ENCODE measurements around the gene CAMTA2.

Gene CAMTA2

DNA sequence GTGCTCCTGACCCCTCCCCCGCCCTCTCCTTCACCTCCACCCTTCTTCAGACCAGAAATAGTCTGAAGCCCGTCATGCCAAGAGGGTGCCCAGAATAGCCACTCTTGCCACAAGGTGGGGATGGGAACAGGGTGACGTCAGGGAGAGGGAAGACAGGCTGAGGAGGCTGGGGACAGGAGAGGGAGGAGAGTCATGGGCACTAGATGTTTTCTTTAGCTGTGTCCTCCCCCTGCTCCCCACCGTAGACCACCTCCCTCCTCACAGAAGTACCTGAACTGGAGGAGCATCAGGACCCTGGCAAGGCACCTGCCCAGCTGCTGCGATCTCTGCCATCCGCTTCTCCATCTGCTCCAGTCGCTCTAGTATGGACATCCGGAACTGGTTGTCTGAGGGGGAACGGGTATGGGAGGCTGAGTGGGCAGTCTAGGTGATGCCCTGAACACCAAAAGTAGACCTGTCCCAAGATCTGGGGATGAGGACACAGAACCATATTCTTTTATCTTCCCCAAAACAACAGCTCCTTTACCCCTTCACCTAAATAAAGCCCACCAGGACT lies 13.3 kb downstream of the CAMTA2 start:
- H3F3A ChIP-seq (ENCODE audit: insufficient read depth, low read length) = 0 out of 2 replicates have a peak, but pooled peaks cover 4% of the 10 kb centered on the region
- H3K4me1 ChIP-seq (ENCODE audit: low read length) = no peaks in the 10 kb centered on the region
- H3K27ac ChIP-seq (ENCODE audit: low read length) = no peak overlapping the region
- no peak overlapping the region for H3K4me2 ChIP-seq (ENCODE audit: low read depth, low read length)
- TF ChIP-seq EZH2phosphoT487 (IDR thresholded peaks at IDR 0.05; ENCODE audit: low read length) = no peak
- no peak for TF ChIP-seq EZH2 (optimal IDR thresholded peaks at IDR 0.05; ENCODE audit: low read depth, low read length)
- no peak for TF ChIP-seq CTCF (IDR thresholded peaks at IDR 0.05; ENCODE audit: low read length)
- no peak overlapping the region for H2AFZ ChIP-seq (ENCODE audit: low read length)
- no peak for DNase-seq
- H3K4me3 ChIP-seq (ENCODE audit: low read length) = no peak overlapping the region
- H3K9me3 ChIP-seq (replicated peaks; ENCODE audit: insufficient read depth, low read length) = no peaks in the 10 kb centered on the region
- no peak overlapping the region for H3K9ac ChIP-seq (ENCODE audit: low read length)
- H4K20me1 ChIP-seq (ENCODE audit: insufficient read depth, low read length) = no peaks in the 10 kb centered on the region
- no peaks in the 10 kb centered on the region for H3K9me2 ChIP-seq (replicated peaks; ENCODE audit: insufficient read depth, low read length)
- no peaks in the 10 kb centered on the region for H3K36me3 ChIP-seq (replicated peaks; ENCODE audit: insufficient read depth, low read length)
- H3K27me3 ChIP-seq (replicated peaks; ENCODE audit: insufficient read depth, low read length) = no peaks in the 10 kb centered on the region
- no peaks in the 10 kb centered on the region for H3K79me2 ChIP-seq (ENCODE audit: low read length)

GRCh38 chr17:4973256-4974114 lies 14.0 kb downstream of the CAMTA2 start:
- H2AFZ ChIP-seq (ENCODE audit: low read length) = no peak overlapping the region
- DNase-seq = no peak
- H3F3A ChIP-seq (ENCODE audit: insufficient read depth, low read length) = 0 out of 2 replicates have a peak, but pooled peaks cover 4% of the 10 kb centered on the region
- no peaks in the 10 kb centered on the region for H3K27me3 ChIP-seq (replicated peaks; ENCODE audit: insufficient read depth, low read length)
- H3K4me1 ChIP-seq (ENCODE audit: low read length) = peaks cover 4% of the 10 kb centered on the region; the same call in 1 of the 2 replicates
- no peaks in the 10 kb centered on the region for H3K36me3 ChIP-seq (replicated peaks; ENCODE audit: insufficient read depth, low read length)
- no peak for TF ChIP-seq CTCF (IDR thresholded peaks at IDR 0.05; ENCODE audit: low read length)
- no peak for TF ChIP-seq EZH2 (optimal IDR thresholded peaks at IDR 0.05; ENCODE audit: low read depth, low read length)
- no peak for TF ChIP-seq EZH2phosphoT487 (IDR thresholded peaks at IDR 0.05; ENCODE audit: low read length)
- no peak overlapping the region for H3K27ac ChIP-seq (ENCODE audit: low read length)
- H4K20me1 ChIP-seq (ENCODE audit: insufficient read depth, low read length) = no peaks in the 10 kb centered on the region
- no peak overlapping the region for H3K4me2 ChIP-seq (ENCODE audit: low read depth, low read length)
- H3K9me2 ChIP-seq (replicated peaks; ENCODE audit: insufficient read depth, low read length) = no peaks in the 10 kb centered on the region
- no peaks in the 10 kb centered on the region for H3K9me3 ChIP-seq (replicated peaks; ENCODE audit: insufficient read depth, low read length)
- peaks cover 5% of the 10 kb centered on the region for H3K79me2 ChIP-seq (ENCODE audit: low read length)
- no peak overlapping the region for H3K4me3 ChIP-seq (ENCODE audit: low read length)
- no peak overlapping the region for H3K9ac ChIP-seq (ENCODE audit: low read length)

GRCh38 chr17:4972752-4973151 lies 14.7 kb downstream of the CAMTA2 start:
- no peak overlapping the region for H3K4me2 ChIP-seq (ENCODE audit: low read depth, low read length)
- no peaks in the 10 kb centered on the region for H3K36me3 ChIP-seq (replicated peaks; ENCODE audit: insufficient read depth, low read length)
- H3F3A ChIP-seq (ENCODE audit: insufficient read depth, low read length) = 0 out of 2 replicates have a peak, but pooled peaks cover 4% of the 10 kb centered on the region
- no peak overlapping the region for H2AFZ ChIP-seq (ENCODE audit: low read length)
- peaks cover 6% of the 10 kb centered on the region; the same call in 1 of the 2 replicates for H3K4me1 ChIP-seq (ENCODE audit: low read length)
- no peaks in the 10 kb centered on the region for H4K20me1 ChIP-seq (ENCODE audit: insufficient read depth, low read length)
- H3K27me3 ChIP-seq (replicated peaks; ENCODE audit: insufficient read depth, low read length) = no peaks in the 10 kb centered on the region
- H3K4me3 ChIP-seq (ENCODE audit: low read length) = no peak overlapping the region
- no peak for DNase-seq
- H3K9me3 ChIP-seq (replicated peaks; ENCODE audit: insufficient read depth, low read length) = no peaks in the 10 kb centered on the region
- H3K79me2 ChIP-seq (ENCODE audit: low read length) = peaks cover 11% of the 10 kb centered on the region
- H3K9me2 ChIP-seq (replicated peaks; ENCODE audit: insufficient read depth, low read length) = no peaks in the 10 kb centered on the region
- TF ChIP-seq EZH2 (optimal IDR thresholded peaks at IDR 0.05; ENCODE audit: low read depth, low read length) (no peak), CTCF (IDR thresholded peaks at IDR 0.05; ENCODE audit: low read length) (no peak), EZH2phosphoT487 (IDR thresholded peaks at IDR 0.05; ENCODE audit: low read length) (no peak)
- H3K9ac ChIP-seq (ENCODE audit: low read length) = no peak overlapping the region
- H3K27ac ChIP-seq (ENCODE audit: low read length) = no peak overlapping the region
